ENCODE data around the gene ESPN.

- no peak for TF ChIP-seq EZH2 (IDR thresholded peaks at IDR 0.05; ENCODE audit: borderline replicate concordance, low read length)
- TF ChIP-seq, protein P1, sequence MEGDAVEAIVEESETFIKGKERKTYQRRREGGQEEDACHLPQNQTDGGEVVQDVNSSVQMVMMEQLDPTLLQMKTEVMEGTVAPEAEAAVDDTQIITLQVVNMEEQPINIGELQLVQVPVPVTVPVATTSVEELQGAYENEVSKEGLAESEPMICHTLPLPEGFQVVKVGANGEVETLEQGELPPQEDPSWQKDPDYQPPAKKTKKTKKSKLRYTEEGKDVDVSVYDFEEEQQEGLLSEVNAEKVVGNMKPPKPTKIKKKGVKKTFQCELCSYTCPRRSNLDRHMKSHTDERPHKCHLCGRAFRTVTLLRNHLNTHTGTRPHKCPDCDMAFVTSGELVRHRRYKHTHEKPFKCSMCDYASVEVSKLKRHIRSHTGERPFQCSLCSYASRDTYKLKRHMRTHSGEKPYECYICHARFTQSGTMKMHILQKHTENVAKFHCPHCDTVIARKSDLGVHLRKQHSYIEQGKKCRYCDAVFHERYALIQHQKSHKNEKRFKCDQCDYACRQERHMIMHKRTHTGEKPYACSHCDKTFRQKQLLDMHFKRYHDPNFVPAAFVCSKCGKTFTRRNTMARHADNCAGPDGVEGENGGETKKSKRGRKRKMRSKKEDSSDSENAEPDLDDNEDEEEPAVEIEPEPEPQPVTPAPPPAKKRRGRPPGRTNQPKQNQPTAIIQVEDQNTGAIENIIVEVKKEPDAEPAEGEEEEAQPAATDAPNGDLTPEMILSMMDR (conservative IDR thresholded peaks at IDR 0.05 in 1 of 2, IDR thresholded peaks at IDR 0.05 in 1 of 2; ENCODE audit: extremely low read depth in 1 of 2, insufficient read depth in 1 of 2, low read depth in 1 of 2, low read length in 2 of 2) = peak; percentile 13 to 62
Observed at GRCh38 chr1:6396998-6397397, 27.6 kb upstream of the ESPN start.
